ENCODE measurements around the gene MROH8.
"Not testable (repeated sequence)": the region's sequence is repeated elsewhere in the genome, so short reads cannot be mapped to it uniquely, and the experiment has no call there.

GRCh38 chr20:37069563-37069962 lies 109.8 kb downstream of the MROH8 start:
- TF ChIP-seq EZH2 (IDR thresholded peaks at IDR 0.05; ENCODE audit: borderline replicate concordance); CTCF (IDR thresholded peaks at IDR 0.05; ENCODE audit: poor library complexity); EZH2phosphoT487 (IDR thresholded peaks at IDR 0.05; ENCODE audit: low read depth, severe bottlenecking, unreplicated experiment): not testable (repeated sequence)
